Measurements from ENCODE around the gene TTI1.
"Not testable (repeated sequence)": the region's sequence is repeated elsewhere in the genome, so short reads cannot be mapped to it uniquely, and the experiment has no call there.

The TTI1 gene

GRCh38 chr20:38052870-38053269 is 19.6 kb upstream of the TTI1 start:
- DNase-seq, result no peak

DNA sequence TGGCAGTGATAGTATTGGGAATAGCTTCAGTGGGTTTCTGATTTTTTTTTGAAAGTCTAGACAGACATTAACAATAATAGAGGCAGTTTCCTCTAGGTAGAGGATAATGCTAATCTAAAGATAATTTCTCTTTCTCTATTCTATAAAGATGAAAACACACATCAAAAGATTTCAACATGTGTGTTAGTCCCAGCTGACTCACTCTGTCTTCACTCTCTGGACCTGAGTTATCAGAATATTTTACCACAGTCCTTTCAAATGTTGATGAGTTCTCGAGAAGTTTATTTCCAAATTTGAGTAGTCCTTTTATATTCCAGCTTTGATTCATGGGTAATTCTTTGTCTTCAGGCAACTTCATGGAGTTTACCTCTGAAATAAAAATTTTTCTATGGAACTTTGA is 17.4 kb upstream of the TTI1 start:
- DNase-seq, result no peak

DNA sequence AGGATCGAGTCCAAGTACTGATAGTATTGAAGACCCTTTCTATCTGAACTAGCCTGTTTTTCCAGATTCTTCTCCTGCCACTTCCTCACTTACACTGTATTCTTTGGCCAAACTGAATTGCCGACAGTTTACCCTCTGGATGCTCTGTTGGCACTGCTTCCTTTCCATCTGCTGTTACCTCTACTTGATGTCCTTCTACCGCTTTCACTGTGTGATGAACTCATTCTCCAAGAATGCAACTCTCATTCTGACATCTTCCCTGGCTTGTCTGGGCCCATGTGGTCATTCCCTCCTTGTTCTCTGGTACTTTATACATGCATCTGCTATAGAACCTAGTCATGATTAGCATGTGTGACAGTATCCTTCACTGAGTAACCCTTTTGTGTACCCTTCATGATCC is 16.5 kb upstream of the TTI1 start:
- DNase-seq, result no peak

GRCh38 chr20:38046572-38046971 is 13.3 kb upstream of the TTI1 start:
- DNase-seq, result no peak

DNA sequence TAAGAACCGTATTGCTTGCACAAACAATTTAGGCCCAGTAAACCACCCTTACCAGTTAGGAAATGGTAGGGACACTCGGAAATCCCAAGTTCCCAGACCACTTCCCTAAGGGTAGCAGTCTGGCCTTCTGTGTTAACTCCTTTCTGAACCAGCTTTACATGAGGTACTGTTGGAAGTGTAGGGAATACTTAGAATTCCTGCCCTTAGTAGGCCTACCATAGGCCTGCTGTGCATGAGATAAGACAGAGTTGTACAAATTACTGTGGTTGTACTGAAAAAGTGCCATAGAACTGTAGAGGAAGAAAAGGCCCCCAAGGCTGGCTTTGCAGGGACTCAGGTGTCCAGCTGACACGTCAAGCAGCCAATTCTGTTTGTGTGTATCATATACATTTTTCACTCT is 11.4 kb upstream of the TTI1 start:
- DNase-seq, result no peak

DNA sequence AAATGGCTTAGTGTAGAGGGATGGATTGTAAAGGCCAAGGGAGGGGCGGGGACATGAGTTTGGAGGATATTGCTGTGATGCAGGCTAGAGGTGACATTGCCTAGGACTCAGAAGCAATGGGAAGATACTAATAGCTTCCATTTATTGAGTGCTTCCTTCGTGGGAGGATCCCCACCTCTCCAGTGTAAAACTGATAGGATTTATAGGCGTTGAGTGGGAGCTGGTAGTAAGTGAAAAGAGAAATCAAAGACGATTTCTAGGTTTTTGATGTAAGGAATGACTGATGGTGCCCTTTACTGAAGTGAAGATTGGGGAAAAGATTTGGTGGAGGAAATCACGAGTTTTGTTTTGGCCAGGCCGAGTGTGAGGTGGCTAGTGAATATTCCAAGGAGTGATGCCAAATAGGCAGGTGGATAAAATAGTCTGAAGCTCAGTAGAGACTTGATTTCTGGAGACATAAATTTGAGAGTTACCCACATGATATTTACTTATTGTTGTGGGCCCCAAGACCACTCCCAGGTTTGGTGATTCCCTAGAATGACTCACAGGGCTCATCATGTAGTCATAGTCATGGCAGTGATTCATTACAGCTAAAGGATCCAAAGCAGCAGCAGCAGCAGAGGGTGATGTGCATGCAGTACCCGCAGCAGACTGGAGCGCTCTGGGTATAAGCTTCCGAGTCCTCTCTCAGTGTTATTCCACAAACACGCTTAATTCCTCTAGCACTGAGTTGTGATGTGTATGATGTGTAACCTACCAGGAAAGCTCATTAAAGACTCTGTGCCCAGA is 10.4 kb upstream of the TTI1 start:
- no peak for DNase-seq

- no peak for DNase-seq
Measured at GRCh38 chr20:38040276-38040675, 7.0 kb upstream of the TTI1 start.

GRCh38 chr20:38036366-38036765 is 3.1 kb upstream of the TTI1 start:
- no peak for DNase-seq

- DNase-seq, result peak; percentile 5
Measured at GRCh38 chr20:38034961-38035360, 1.7 kb upstream of the TTI1 start.

DNA sequence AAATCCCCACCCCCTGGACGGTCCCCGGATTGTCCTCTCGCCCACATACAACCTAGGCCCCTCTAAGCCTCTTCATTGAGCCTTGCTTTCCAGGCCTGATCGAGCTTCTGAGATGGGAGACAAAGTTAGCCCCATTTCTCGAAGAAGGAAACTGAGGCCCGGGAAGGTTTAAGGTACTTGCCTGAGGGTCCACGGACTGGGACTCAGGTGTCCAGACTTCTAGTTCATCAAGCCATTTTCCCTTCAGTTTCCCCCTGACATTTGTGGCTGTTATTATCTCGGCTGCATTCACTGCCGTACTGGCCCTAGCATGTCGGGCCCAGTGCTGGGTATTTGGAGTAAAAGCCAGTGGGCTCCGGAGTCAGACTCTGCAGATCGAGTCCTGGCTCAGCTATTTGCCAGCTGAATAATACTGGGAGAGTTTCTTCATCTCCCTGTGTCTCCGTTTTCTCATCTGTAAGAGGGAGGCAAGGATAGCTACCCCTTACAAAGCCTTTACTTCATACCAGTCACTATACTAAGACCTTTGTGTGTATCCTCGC is 923 bp upstream of the TTI1 start:
- DNase-seq, result peak; percentile 39

- peak; percentile 58 for DNase-seq
Measured at GRCh38 chr20:38032585-38033329, 499 bp downstream of the TTI1 start.

DNA sequence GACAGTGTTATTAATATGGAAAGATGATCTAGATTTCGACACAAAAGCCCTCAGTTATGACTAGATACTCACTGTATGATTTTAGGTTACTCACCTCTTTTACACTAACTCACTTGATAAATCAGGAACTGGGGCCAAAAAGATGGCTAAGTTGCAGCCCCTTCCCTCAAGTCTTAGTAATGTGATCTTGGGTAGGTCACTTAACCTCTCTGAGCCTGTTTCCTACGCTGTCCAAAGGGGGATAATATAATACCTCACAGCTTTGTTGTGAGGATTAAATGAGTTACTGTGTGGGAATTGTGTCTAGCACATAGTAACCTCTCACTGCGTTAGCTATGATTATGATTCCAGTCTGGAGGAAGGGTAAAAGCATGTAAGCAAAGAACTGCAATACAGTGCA is 1.3 kb downstream of the TTI1 start:
- DNase-seq, result no peak

DNA sequence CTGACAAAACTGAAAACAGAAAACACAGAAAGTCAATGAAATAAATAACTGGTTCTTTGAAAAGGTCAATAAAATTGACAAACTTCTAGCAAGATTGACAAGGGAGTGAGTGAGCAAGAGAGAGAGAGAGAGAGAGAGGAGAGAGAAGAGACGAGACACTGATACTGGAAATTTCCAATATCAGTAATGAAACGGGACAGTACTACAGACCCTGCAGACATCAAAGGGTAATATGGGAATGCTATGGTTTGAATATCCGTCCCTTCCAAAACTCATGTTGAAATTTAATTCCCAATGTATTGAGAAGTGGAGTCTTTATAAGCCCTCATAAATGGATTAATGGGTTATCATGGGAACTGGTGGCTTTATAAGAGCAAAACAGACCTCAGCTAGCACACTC is 3.8 kb downstream of the TTI1 start:
- no peak for DNase-seq

GRCh38 chr20:38024496-38024895 is 8.8 kb downstream of the TTI1 start:
- no peak for DNase-seq

DNA sequence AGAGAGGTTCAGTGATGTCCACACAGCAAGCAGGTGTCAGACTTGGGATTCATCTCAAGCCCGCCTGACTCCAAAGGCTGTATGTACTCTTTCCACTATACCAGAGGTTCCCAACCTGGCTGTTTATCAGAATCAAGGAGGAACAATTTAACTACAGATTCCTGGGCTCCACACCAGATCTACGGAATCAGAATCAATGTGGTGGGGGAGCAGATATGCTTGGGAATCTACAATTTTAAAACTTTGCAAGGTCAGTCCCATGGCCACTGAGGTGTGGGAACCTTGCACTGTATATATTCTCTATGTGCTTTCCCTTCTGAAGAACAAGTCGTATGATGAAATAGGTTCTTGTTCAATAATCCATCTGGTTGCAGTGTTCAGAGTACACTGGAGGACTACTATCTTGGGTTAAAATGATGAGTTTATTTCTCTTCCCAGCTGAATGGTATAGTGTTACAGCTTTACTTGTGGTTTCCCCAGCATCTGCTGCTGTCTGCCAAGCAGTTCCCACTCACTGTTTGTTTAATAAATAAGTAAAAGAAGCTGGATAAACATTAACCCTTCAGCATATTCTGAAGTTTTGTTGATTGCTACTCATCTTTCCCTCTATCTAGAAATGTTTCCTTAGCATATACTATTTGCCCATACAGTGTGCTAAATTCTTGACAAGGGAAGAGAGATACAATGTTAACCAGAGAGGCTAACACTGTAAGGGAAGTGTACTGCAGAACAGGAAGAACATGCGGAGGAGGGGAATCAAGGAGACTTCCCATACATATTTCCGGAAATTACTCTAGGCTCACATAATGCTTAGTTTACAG is 9.9 kb downstream of the TTI1 start:
- DNase-seq, result no peak

- no peak for DNase-seq
Measured at GRCh38 chr20:38021087-38021772, 12.0 kb downstream of the TTI1 start.

DNA sequence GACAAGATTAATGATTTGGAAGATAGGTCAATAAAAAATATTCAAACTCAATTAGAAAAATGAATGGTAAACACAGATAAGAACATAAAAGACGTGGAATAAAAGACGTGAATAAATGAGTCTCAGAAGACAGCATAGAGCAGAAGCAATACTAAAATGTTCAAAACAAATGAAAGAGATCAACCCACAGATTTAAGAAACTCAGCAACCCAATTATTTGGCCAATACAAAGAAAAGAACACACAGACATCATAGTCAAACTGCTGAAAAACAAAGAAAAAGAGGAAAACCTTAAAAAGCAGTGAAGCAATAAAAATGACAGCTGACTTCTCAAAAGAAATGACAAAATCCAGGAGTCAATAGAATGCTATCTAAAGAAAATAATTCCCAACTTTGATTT is 14.9 kb downstream of the TTI1 start:
- no peak for DNase-seq

DNA sequence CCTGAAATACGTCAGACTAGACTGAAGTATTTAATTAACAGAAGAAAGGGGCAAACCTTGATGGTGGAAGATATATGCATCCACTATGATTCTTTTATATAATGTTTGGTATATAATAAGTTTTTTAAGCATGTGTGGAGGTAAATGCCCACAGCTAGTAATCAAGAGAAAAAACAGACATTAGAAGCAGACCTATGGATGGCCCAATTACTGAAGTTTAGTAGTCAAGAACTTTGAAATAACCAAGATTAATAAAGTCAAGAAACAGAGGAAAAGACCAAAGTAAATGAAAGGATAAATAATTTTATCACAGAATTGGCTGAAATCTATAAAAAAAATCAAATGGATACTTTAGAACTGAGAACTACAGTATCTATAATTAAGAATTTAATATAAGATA is 15.3 kb downstream of the TTI1 start:
- DNase-seq, result peak; percentile 27

GRCh38 chr20:38013887-38014286 is 19.4 kb downstream of the TTI1 start:
- no peak for DNase-seq

GRCh38 chr20:38012332-38012731 is 20.9 kb downstream of the TTI1 start:
- no peak for DNase-seq

DNA sequence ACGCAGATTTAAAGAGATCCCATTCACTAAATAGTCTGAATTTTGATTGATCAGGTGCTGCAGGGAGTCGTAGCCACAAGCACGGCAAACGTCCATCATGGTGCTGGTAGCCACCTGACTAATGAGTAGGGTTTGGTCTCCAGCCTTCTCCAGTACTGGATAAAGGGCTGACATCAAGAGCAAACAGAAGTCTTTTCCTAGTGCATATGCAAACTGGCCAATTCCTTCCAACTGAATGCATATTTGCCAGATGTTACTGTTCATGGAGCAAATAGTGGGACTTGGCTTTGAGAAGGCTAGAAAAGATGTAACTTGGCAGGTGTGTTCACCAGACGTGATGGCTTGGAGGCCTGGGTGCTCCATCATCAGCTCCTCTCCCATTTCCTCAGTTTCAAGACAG is 21.6 kb downstream of the TTI1 start:
- DNase-seq, result no peak

GRCh38 chr20:38009416-38009815 is 23.8 kb downstream of the TTI1 start:
- DNase-seq, result not testable (repeated sequence)

All from OCI-M1 (cell line).